ENCODE results near the gene MAMDC2. TPM values are rescaled to one million over a fixed set of nuclear protein-coding genes. Genes with fewer than 3 reads are reported as not detected.

Gene MAMDC2
- total and polyA plus RNA-seq, 2 of the 8 experiments (the other 6 are each of a cell fraction or from before 2014, with no cell fraction given): 6.1 to 15.4 TPM

DNA sequence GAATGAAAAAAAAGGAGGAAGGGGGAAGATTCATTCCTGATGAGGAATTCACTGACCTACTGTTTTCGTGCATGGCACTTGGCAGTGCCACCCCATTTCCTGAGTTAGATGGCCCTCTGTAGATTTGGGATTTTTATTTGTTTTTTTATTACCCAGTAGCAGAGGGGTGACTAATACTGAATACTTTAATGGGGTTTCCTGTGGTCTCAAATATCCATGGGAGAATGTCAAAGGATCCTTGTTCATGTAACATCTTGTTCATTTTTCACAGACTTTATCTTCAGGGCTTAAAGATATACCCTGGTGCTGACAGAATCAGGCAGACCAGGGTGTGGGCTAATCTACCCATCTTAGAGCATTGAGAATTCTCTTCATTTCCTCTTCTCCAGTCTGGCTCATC, 93.0 kb downstream of the MAMDC2 start:
- Histone ChIP-seq H3K56ac (replicated peaks; ENCODE audit: insufficient read length, low read depth, low read length) (no peak overlapping the region), H3K4me3 (ENCODE audit: extremely low read depth in 1 of 4, insufficient read depth in 2 of 4, low read depth in 3 of 4, low read length in 4 of 4) (no peak overlapping the region), H2BK5ac (ENCODE audit: low read depth, low read length) (no peak overlapping the region), H4K20me1 (replicated peaks in 1 of 2; ENCODE audit: control insufficient read depth in 1 of 2, insufficient read depth in 2 of 2, low read length in 2 of 2) (no peaks in the 10 kb centered on the region), H3K23ac (ENCODE audit: insufficient read length) (no peak overlapping the region), H3K27ac (ENCODE audit: low read depth, low read length) (no peak overlapping the region), H2BK120ac (replicated peaks; ENCODE audit: low read depth, low read length) (no peak overlapping the region), H3K23me2 (ENCODE audit: low read depth, low read length) (no peaks in the 10 kb centered on the region), H4K5ac (ENCODE audit: insufficient read length, low read depth, low read length) (no peak overlapping the region), H3K4me2 (ENCODE audit: insufficient read depth in 1 of 2, low read depth in 2 of 2, low read length in 2 of 2) (no peak overlapping the region), H3K4ac (replicated peaks; ENCODE audit: insufficient read length, low read depth, low read length) (no peak overlapping the region), H4K91ac (replicated peaks; ENCODE audit: insufficient read length, low read length) (no peak overlapping the region), H3K79me1 (ENCODE audit: low read depth, low read length) (no peaks in the 10 kb centered on the region), H3K14ac (ENCODE audit: insufficient read length) (no peak overlapping the region), H2BK20ac (ENCODE audit: low read length) (no peak overlapping the region), H2BK12ac (ENCODE audit: low read depth, low read length) (no peak overlapping the region), H3K27me3 (replicated peaks in 1 of 4; ENCODE audit: control insufficient read depth in 3 of 4, extremely low read depth in 1 of 4, insufficient read depth in 3 of 4, low read length in 3 of 4) (no peaks in the 10 kb centered on the region), H3K9me3 (ENCODE audit: insufficient read depth in 2 of 2, low read depth in 1 of 2, low read length in 1 of 2) (no peaks in the 10 kb centered on the region), H3K4me1 (replicated peaks in 1 of 4; ENCODE audit: control insufficient read depth in 3 of 4, insufficient read depth in 4 of 4, low read length in 3 of 4) (no peaks in the 10 kb centered on the region), H3K79me2 (ENCODE audit: control insufficient read depth in 1 of 2, insufficient read depth in 2 of 2, low read length in 2 of 2) (no peaks in the 10 kb centered on the region), H3K18ac (ENCODE audit: extremely low read depth, low read length) (no peak overlapping the region), H2BK15ac (ENCODE audit: low read length) (no peak overlapping the region), H3K9ac (replicated peaks in 1 of 4; ENCODE audit: extremely low read depth in 1 of 4, low read depth in 3 of 4, low read length in 3 of 4) (no peak overlapping the region), H2AFZ (ENCODE audit: low read length) (no peak overlapping the region), H2AK5ac (ENCODE audit: low read depth, low read length) (no peak overlapping the region), H3K36me3 (ENCODE audit: control insufficient read depth in 2 of 4, insufficient read depth in 4 of 4, low read length in 3 of 4) (no peaks in the 10 kb centered on the region), H4K8ac (ENCODE audit: extremely low read depth, insufficient read depth, low read length) (no peak overlapping the region)
- 61% methylated on average over 1 of the region's 1 CpG; no CpG with 5 or more reads in 1 of the 2 experiments for WGBS, 2 experiments (ENCODE audit: extremely low coverage in 1 of 2, insufficient coverage in 1 of 2, insufficient read length in 1 of 2, insufficient replicate concordance in 2 of 2, low coverage in 1 of 2, low lambda C conversion rate in 2 of 2, missing lambda C conversion rate in 1 of 2)
- TF ChIP-seq SIRT6 (IDR thresholded peaks at IDR 0.05; ENCODE audit: low read length) (no peak), CHD2 (IDR thresholded peaks at IDR 0.05; ENCODE audit: low read length) (no peak), SUZ12 (IDR thresholded peaks at IDR 0.05; ENCODE audit: low read length) (no peak), EZH2 (IDR thresholded peaks at IDR 0.05; ENCODE audit: low read depth, low read length, severe bottlenecking) (no peak), TEAD4 (IDR thresholded peaks at IDR 0.05; ENCODE audit: low read depth, low read length) (no peak), RAD21 (IDR thresholded peaks at IDR 0.05 in 1 of 2, conservative IDR thresholded peaks at IDR 0.05 in 1 of 2; ENCODE audit: low read depth in 2 of 2, low read length in 2 of 2) (no peak), CBX5 (IDR thresholded peaks at IDR 0.05; ENCODE audit: low read depth, low read length) (no peak), GABPA (IDR thresholded peaks at IDR 0.05; ENCODE audit: borderline replicate concordance, insufficient read depth, low read length) (no peak), JUND (IDR thresholded peaks at IDR 0.05; ENCODE audit: low read length) (no peak), KDM1A (IDR thresholded peaks at IDR 0.05; ENCODE audit: borderline replicate concordance, low read length) (no peak), JUN (IDR thresholded peaks at IDR 0.05; ENCODE audit: low read depth, low read length) (no peak), BRCA1 (IDR thresholded peaks at IDR 0.05; ENCODE audit: low read depth, low read length) (no peak), CREB1 (IDR thresholded peaks at IDR 0.05) (no peak)
- no peak for FAIRE-seq
- POLR2A ChIA-PET (ENCODE audit: partially characterized antibody): no interaction called here
- CTCF ChIA-PET (ENCODE audit: partially characterized antibody): interaction anchor here (1.0 to 6.3 kb wide), 2 partner anchors 25 to 165 kb away, joined by 3 to 32 read pairs; no protein-coding TSS in a partner anchor
- no peak for DNase-seq (ENCODE audit: low read depth in 1 of 2, low spot score in 2 of 2)

Data from H1 (cell line).